PFSK-1 (cell line): ENCODE data around the gene NOS1.

Source experiments
- TAF1 ChIP-seq: IDR thresholded peaks from 2 replicates; pipeline ENCODE4 v1.6.1; 2012; ENCODE audit warnings: low read length, control low read depth, borderline replicate concordance; ENCODE audit not compliant: insufficient read depth
- TF ChIP-seq, protein P1 (sequence below), 2 experiments: IDR thresholded peaks; 2 replicates each; pipeline versions ENCODE4 v1.6.1 to v1.8.0; 2011 to 2012; ENCODE audit warnings: low read depth in 2 of 2, low read length in 2 of 2, control low read depth in 1 of 2, inconsistent platforms in 1 of 2, mild to moderate bottlenecking in 1 of 2, moderate library complexity in 1 of 2; ENCODE audit not compliant: insufficient read depth in 1 of 2

DNA sequence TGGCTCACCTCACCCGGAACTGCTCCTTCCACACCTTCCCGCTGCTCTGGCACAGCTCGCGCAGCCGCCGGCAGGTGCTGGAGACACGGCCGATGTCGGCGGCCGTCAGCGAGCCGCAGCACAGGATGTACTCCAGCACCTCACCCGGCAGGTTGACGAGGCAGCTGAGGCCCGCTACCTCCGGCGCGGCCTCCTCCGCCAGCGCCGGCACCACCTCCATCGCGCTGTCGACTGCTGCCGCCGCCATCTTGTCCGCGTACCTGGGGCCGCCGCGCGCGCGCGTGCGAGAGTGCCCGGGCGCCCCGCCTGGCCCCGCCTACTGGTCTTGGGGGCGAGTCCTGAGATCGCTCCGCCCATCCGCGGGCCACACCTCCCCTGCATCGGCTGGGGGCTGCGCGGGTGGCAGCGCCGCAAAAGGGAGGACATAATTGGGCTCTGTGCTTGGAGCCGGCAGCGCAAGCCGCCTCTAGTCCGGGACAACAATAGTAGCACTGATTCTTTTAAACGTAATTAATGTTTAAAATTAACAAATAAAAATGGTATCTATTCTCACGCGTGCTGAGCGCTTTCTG, 171.1 kb downstream of the NOS1 start, which contains the start of gene FBXO21:
- TF ChIP-seq, protein P1, sequence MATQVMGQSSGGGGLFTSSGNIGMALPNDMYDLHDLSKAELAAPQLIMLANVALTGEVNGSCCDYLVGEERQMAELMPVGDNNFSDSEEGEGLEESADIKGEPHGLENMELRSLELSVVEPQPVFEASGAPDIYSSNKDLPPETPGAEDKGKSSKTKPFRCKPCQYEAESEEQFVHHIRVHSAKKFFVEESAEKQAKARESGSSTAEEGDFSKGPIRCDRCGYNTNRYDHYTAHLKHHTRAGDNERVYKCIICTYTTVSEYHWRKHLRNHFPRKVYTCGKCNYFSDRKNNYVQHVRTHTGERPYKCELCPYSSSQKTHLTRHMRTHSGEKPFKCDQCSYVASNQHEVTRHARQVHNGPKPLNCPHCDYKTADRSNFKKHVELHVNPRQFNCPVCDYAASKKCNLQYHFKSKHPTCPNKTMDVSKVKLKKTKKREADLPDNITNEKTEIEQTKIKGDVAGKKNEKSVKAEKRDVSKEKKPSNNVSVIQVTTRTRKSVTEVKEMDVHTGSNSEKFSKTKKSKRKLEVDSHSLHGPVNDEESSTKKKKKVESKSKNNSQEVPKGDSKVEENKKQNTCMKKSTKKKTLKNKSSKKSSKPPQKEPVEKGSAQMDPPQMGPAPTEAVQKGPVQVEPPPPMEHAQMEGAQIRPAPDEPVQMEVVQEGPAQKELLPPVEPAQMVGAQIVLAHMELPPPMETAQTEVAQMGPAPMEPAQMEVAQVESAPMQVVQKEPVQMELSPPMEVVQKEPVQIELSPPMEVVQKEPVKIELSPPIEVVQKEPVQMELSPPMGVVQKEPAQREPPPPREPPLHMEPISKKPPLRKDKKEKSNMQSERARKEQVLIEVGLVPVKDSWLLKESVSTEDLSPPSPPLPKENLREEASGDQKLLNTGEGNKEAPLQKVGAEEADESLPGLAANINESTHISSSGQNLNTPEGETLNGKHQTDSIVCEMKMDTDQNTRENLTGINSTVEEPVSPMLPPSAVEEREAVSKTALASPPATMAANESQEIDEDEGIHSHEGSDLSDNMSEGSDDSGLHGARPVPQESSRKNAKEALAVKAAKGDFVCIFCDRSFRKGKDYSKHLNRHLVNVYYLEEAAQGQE (IDR thresholded peaks at IDR 0.05; ENCODE audit: insufficient read depth in 1 of 2, low read depth in 2 of 2, low read length in 2 of 2), result 0 out of 4 replicates have a peak, but pooled peaks have one; percentile 16 to 40
- peak; percentile 94 for TF ChIP-seq TAF1
